ENCODE results near the gene NMT1.

The NMT1 gene

DNA sequence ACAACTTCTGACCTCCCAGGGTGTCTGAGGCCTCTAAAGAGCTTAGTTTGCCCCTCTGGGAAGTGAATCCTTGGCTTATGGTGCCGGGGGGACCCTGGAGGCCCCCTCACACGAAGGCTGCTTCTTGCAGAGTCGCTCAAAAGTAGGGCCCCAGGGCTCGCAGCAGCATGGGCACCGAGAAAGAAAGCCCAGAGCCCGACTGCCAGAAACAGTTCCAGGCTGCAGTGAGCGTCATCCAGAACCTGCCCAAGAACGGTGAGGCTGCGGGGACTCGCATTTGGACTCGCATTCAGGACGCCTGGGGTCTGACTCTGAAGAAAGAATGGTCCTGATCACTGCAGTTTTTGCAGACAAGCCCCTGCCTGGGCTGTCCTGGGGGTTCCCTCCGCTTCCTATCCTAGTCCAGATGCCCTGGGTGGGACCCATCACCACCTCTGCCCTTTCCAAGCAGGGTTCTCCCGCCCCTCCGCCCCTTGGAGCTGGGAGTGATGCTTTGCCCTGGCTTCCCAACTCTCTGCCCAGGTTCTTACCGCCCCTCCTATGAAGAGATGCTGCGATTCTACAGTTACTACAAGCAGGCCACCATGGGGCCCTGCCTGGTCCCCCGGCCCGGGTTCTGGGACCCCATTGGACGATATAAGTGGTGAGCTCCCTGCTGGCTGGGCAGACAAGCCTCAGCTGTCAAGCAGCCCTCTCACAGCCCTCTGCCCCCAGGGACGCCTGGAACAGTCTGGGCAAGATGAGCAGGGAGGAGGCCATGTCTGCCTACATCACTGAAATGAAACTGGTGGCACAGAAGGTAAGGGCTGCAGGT is 75.1 kb downstream of the NMT1 start:
- peak; percentile 72 for DNase-seq (ENCODE audit: low spot score)

DNA sequence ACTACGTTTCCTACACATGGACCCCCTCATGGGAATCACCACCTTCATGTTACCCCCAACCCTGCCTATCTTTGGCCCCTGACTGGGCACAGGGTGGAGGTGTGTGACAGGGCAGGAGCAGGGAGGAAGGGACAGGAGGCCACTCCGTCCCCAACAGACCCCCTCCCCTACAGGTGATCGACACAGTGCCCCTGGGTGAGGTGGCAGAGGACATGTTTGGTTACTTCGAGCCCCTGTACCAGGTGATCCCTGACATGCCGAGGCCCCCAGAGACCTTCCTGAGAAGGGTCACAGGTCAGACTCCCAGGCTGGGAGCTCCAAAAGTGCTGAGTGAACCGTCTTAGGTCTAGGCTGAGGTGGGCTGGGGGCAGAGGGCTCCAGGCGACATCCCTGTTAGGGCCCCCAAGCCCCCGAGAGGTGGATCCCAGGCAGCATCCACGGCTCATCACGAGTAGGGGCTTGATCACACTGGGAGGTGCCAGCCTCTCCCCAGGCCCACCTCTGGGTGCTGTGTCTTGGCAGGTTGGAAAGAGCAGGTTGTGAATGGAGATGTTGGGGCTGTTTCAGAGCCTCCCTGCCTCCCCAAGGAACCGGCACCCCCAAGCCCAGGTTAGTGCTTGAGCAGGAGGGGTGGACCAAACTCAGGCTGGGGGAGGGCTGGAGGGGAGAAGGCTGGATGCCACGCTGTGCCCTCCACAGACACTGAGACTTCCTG is 75.9 kb downstream of the NMT1 start:
- no peak for DNase-seq (ENCODE audit: low spot score)

DNA sequence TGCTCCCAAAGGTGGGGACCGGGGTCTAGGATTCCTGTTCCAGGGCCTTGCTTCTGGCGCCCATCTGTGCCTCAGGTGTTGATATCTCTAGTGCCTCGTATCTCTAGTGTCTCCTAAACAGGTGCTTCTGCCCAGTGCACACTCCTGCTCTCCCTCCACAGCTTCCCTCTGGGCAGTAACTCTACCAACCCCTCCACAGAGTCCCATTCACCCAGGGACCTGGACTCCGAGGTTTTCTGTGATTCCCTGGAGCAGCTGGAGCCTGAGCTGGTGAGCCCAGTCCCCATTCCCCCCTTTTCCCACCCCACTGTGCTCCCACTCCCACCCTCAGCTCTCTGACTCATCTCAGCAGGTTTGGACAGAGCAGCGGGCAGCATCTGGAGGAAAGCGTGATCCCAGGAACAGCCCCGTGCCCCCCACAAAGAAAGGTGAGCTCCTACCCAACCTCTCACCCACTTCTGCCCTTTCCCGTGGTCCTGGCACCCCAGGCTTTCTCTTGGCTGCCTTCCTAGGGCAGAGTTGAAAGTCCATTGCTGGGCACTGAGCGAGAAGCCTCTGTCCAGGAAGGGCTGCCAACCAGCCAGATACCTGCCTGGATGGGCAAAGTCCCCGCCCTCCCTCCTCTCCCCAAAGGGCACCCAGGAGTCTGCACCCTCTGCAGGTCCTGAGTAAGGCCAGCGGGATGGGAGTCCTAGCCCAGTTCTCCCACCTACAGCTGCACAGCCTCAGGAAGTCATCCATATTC is 76.6 kb downstream of the NMT1 start:
- no peak for DNase-seq (ENCODE audit: low spot score)

DNA sequence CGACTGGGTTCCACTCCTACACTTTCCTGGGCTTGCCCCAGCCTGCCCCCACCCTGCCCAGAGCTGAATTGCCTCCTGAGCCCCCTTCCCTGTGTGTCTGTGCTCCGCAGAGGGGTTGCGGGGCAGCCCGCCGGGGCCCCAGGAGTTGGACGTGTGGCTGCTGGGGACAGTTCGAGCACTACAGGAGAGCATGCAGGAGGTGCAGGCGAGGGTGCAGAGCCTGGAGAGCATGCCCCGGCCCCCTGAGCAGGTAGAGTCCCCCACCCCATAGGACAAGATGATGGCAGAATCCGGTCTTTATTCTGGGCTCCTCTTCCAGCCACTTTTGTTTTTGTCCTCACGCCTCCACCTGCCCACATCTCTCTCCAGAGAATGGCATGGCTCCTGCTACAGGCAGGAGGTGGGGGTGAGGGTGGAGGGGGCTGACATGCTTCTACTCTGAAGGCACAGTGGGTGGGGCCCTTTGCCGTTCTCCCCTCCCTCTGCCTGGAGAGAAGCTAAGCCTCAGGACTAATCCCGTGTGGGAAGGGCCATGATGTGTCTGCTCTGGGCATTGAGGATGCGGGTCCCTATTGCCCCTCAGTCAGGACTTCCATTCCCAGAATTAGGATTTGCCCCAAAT is 77.9 kb downstream of the NMT1 start:
- DNase-seq (ENCODE audit: low spot score): peak; percentile 76

DNA sequence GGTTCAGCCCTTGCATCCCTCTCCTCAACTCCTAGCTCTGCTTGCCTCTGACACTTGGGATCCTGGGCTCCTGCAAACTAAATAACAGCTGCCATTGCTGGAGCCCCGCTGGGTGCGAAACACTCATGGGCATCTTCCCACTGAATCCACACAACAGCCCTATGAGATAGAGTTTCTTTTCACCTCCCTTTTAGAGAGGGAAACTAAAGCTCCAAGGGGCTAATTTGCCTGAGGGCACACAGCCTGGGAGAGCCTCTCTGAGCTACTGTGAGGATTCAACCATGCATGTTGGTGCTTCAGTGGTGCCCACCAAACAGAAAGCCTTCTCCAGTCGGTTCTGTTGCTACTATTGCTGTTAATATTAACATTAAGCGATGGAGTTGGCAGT is 78.4 kb downstream of the NMT1 start:
- DNase-seq (ENCODE audit: low spot score): no peak

DNA sequence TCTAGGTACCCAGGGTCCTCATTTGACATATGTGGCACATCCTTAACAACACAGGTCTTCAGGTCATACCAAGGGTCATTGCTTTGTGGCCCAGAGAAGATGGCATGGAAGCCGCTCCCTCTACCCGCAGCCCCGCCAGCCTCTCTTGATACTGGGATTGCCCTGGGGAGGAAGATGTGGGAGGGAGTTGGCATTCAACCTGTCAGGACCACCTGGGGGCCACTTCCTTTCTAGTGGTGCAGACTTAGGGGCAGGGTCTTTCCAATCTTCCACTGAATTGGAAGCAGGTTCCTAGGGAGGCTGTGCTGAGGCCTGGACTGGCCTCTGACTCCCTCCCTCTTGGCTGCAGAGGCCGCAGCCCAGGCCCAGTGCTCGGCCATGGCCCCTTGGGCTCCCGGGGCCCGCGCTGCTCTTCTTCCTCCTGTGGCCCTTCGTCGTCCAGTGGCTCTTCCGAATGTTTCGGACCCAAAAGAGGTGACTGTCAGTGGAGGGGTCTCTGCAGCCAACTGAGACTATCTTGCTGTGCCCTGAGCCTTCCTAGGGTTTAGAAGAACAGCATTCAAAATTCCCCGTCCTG is 82.1 kb downstream of the NMT1 start:
- DNase-seq (ENCODE audit: low spot score): no peak

DNA sequence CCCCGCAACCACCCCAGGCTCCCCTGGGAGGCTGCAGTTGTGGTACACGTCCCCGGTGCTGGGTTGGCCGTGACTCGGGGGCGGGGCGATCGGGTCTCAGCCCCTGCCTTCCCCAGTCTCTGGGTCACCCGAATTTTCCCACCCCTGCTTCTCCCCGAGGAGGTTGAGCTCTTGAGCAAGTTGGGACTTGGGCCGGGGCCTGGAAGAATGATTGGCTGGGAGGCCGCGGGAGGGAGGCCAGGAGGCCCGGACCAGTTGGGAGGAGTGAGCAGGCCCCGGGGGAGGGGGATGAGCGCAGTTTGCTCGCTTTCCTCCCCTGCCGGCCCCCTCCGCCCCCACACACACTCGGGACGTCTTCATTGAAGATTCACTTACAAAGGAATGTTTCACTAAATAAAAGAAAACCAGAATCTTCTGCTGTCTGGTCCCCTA is 82.7 kb downstream of the NMT1 start:
- peak; percentile 81 for DNase-seq (ENCODE audit: low spot score)

DNA sequence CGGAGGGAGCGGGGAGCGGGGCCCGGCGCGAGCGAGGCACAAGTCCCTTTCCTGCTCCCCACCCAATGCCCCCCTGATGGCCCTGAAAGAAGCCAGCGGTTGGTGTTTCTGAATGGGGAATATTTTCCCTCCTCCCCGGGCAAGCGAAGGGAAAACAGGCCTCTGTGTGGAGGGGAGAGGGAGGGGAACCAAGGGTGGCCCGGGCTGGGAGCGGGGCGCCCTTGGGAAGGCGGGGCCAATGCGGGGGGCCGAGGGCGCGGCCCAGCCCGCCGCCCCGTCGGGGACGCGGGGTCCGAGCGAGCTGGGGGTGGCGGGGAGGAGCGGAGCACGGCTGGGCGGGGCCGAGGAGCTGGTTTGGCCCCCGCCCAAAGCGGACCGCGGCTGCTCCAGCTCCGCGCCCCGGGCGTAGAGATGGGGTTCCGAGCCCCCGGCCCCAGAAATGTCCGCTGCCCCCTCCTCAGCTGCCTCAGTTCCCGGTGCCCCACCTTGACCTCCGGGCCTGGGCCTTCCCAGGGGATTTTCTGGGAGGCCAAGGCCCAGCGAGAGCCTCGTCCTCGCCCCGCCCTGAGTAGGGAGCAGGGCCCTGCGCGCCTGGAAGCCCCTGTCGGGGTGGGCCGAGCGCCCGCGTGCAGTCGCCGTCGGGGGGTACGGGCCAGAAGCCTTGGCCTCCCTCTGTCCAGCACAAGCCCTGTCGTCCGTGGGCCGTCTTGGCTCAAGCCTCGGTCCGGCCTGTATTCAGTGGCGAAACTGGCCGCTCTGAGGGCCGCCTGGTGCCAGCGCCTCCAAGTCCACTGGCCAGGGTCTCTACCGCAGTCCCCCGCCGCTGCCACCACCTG is 83.3 kb downstream of the NMT1 start:
- DNase-seq (ENCODE audit: low spot score): peak; percentile 67

DNA sequence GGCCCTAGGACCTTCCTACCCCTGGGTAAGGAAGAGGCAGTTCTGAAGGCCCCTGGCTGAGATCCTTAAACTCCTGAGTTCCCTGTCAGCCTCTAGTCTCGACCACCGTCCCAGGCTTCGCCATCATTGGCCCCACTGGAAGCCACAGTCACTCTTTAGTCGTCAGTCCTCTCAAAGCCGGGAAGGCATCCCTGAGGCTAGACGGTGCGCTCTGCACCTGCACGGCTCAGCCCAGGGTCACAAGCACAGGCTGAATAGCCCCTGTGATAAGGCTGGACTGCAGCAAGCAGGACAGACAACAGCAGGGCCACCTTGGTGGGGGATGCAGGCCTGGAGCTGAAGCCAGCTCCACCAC is 83.9 kb downstream of the NMT1 start:
- DNase-seq (ENCODE audit: low spot score): peak; percentile 59

DNA sequence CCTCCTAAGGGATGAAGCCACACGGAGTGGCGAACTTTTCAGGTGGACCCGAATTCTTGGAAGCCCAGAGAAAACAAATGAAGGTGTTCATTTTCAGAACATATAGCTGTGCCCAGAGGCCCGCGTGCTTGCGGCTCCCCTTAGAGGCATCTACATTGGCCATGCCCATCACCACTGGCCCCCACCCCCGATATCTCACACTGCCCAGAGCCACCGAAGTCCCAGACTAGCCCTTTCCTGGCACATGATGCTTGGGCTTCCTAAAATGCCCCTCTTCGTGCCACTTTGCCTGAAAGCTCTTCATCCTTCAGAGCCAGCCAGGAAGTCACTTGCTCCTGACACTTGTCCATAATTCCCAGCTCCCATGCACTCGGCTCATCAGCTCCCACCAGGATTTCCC is 85.0 kb downstream of the NMT1 start:
- DNase-seq (ENCODE audit: low spot score): no peak

DNA sequence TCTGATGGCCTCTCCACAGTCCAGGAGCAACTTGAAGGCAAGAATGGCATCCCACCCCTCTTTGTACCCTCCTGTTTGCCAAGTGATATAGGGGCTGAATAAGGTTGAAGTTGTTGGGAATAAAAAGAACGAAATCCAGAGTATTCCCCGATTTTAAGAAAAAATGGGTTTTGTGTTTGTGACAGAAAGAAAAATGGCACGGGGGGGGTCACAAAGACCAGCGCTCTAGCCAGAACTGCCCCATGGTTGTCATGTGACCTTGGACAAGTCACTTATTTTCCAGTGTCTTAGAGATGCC is 85.4 kb downstream of the NMT1 start:
- DNase-seq (ENCODE audit: low spot score): no peak

DNA sequence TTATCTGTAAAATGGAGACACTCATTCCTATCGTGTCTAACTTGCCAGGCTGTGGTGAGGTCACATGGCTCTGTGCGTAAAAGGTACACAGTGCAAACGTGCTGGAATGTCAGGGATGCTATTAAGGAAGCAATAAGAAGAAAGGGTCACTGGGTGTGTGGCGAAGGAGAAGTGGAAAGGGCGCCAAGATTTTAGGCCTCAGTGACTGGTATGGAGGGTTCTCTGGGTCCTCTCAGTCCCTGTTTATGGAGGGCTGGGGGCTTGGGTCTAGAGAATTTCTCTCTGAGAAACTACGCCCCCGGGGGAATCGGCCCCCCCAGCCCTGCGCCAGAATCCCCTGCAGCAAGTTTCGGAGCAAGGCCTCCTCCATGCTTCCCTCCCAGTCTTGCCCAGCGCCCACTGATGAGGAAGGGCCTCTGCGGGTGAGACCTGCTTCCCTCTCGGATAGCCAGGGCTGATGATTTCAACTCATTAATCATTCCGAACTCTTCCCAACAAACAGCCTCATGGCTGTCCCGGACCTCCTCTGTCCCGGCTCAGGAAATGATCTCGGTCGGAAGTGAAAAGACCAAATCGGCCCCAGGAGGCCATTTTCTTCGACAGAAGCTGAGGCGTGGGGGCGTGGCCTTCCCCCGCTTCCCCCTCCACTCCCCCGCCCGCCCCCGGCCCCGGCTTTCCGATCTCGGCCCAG is 85.9 kb downstream of the NMT1 start:
- no peak for DNase-seq (ENCODE audit: low spot score)

DNA sequence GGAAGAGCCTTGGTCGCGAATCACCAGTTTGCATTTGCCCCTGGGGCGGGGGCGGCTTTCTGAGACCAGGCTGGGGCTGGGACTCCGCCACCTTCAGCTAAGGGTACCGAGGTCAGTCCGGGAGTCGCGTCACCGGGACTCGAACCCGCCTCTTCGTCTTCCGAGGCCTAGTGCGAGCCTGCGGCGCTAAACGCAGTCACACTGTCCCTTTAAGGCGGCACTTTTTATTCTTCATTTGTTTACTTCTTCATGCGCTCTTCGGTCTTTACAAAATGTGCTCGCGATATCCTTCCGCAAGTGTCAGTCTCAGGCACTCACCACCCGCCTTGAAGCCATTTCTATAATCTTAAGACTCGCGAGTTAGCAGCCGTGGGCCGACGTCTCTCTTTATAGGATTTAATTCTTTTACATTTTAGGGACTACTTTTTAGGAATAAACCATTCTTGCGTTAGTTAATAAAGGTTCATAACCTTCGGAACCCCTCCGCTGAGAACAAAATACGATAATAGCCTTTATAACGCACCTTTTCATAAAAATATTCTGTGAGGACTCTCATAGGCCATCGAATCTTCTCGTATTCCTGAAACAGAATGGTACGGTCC is 86.6 kb downstream of the NMT1 start:
- peak; percentile 93 for DNase-seq (ENCODE audit: low spot score)

DNA sequence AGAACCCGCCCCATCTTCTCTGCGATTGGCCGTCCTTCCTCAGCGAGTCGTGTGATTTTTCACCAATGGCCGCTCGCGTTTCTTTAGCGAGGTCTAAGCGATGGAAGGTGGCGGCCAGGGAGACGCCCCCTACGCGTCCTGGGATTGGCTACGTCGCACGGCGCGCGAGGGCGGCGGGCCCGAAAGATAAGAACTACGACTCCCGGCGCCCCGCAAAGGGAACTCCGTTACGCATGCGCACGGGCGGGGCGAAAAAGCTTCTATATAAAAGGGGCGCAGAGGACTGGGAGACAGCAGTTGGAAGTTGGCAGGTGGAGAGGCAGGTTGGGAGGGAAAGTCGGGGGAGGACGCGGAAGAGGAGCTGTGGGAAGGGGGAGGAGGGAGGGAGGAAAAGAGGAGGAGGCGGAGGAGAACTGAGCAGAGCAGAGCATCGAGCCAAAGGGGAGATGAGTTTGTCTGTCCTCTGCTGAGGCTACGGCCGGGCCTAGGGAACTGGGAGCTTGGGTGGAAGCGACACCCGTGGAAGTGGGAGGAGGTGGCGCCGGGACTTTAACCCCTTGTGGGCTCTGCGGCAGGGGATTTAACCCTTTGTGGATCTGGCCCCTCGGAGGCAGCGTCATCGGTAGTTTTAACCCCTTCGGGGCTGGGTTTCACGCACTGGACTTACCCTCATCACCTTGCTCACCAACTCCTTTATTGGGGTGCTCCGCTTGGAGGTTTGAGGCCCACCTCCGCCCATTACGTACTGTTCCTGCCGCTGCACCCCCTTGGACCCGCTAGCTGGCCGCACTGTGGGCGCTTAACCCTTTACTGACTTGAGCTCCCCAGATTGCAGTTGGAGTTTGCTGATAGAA is 87.3 kb downstream of the NMT1 start, which contains the start of gene HEXIM1:
Gene HEXIM1 (plus strand): TSS at position 293 of the 854 bp plus-strand sequence. CDS start 716 bp downstream, outside the sequence.
- DNase-seq (ENCODE audit: low spot score): peak; percentile 100

DNA sequence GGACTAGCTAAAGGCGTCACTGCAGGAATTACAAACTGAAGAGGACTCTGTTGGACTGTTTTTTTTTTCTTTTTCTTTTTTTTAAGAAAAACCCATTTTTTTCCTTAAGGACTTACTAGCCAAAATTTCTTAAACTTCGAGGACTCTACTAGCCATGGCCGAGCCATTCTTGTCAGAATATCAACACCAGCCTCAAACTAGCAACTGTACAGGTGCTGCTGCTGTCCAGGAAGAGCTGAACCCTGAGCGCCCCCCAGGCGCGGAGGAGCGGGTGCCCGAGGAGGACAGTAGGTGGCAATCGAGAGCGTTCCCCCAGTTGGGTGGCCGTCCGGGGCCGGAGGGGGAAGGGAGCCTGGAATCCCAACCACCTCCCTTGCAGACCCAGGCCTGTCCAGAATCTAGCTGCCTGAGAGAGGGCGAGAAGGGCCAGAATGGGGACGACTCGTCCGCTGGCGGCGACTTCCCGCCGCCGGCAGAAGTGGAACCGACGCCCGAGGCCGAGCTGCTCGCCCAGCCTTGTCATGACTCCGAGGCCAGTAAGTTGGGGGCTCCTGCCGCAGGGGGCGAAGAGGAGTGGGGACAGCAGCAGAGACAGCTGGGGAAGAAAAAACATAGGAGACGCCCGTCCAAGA is 88.0 kb downstream of the NMT1 start:
- peak; percentile 96 for DNase-seq (ENCODE audit: low spot score)

DNA sequence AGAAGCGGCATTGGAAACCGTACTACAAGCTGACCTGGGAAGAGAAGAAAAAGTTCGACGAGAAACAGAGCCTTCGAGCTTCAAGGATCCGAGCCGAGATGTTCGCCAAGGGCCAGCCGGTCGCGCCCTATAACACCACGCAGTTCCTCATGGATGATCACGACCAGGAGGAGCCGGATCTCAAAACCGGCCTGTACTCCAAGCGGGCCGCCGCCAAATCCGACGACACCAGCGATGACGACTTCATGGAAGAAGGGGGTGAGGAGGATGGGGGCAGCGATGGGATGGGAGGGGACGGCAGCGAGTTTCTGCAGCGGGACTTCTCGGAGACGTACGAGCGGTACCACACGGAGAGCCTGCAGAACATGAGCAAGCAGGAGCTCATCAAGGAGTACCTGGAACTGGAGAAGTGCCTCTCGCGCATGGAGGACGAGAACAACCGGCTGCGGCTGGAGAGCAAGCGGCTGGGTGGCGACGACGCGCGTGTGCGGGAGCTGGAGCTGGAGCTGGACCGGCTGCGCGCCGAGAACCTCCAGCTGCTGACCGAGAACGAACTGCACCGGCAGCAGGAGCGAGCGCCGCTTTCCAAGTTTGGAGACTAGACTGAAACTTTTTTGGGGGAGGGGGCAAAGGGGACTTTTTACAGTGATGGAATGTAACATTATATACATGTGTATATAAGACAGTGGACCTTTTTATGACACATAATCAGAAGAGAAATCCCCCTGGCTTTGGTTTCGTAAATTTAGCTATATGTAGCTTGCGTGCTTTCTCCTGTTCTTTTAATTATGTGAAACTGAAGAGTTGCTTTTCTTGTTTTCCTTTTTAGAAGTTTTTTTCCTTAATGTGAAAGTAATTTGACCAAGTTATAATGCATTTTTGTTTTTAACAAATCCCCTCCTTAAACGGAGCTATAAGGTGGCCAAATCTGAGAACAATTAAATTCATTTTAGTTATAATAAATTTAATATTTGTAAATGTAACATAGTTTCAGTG is 88.8 kb downstream of the NMT1 start:
- peak; percentile 76 for DNase-seq (ENCODE audit: low spot score)
